ENCODE measurements around the gene CABCOCO1.

DNA sequence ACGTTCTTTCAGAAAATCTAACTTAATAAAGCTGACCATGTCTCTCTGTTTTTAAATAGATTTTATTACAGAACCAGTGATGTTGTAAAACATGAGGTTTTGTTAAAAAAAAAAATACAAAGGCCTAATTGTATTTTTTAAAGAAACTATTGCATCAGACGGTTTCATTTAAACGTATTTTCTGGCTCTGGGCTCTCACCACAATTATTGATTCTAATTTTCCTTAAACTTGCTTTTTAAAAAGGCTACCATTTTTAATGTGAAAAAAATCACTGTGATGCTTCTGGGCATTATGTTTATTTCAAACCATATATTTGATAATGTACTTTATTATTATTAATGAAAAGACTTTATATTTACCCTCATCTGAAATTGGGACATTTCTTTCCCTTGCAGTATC, 94.3 kb downstream of the CABCOCO1 start:
- TF ChIP-seq RAD21 (IDR thresholded peaks at IDR 0.05; ENCODE audit: insufficient read depth, low read depth, low read length) (no peak), POLR2A (IDR thresholded peaks at IDR 0.05; ENCODE audit: low read depth, low read length) (no peak), ZNF384 (IDR thresholded peaks at IDR 0.05; ENCODE audit: borderline replicate concordance, low read depth, low read length) (no peak), MYC (IDR thresholded peaks at IDR 0.05; ENCODE audit: insufficient read depth, insufficient read length, insufficient replicate concordance, low read length, severe bottlenecking) (no peak), RCOR1 (conservative IDR thresholded peaks at IDR 0.05; ENCODE audit: low read depth, low read length) (no peak), ZBTB33 (IDR thresholded peaks at IDR 0.05) (no peak), TCF7 (IDR thresholded peaks at IDR 0.05; ENCODE audit: borderline replicate concordance) (no peak), SRF (IDR thresholded peaks at IDR 0.05; ENCODE audit: low read depth in 2 of 2, low read length in 2 of 2) (no peak), SMC3 (IDR thresholded peaks at IDR 0.05; ENCODE audit: borderline replicate concordance, low read length) (no peak), ZBTB40 (IDR thresholded peaks at IDR 0.05; ENCODE audit: borderline replicate concordance) (no peak), KDM1A (IDR thresholded peaks at IDR 0.05; ENCODE audit: borderline replicate concordance) (no peak), SREBF2 (IDR thresholded peaks at IDR 0.05; ENCODE audit: low read length) (no peak), YY1 (IDR thresholded peaks at IDR 0.05; ENCODE audit: low read depth, low read length) (no peak), HCFC1 (IDR thresholded peaks at IDR 0.05; ENCODE audit: low read length) (no peak)
